ENCODE measurements around the gene ELOVL7. TPM values are rescaled to one million over a fixed set of nuclear protein-coding genes. Genes with fewer than 3 reads are reported as not detected.

The ELOVL7 gene
- total RNA-seq, 1 experiment from 2014 or later, result 2.5 TPM

DNA sequence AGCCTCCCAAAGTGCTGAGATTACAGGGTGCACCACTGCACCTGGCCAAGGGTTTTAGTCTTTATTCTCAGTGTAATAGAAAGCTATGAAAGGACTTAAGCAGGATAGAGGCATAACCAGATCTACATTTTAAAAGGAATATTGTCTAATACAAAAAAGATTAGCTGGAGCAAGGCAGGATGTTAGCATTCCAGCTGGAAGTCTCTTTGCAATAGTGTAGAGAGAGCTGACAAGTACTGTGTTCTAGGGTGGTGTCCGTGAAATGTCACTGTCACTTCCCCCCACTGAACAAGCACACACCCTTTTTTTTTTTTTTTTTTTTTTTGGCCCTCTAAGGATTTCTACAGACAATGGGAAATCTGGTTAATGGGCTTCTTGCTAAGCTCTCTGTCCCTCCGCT, 119.9 kb downstream of the ELOVL7 start:
- Histone ChIP-seq H3K79me2 (ENCODE audit: insufficient read depth, low read length) (no peaks in the 10 kb centered on the region), H3K27me3 (ENCODE audit: insufficient read depth, low read length) (no peaks in the 10 kb centered on the region), H2BK5ac (ENCODE audit: insufficient read length, low read length) (no peak overlapping the region), H2AK5ac (ENCODE audit: insufficient read length, low read length) (no peak overlapping the region), H3T11ph (ENCODE audit: low read length) (no peak overlapping the region), H4K8ac (replicated peaks; ENCODE audit: insufficient read length, low read depth, low read length) (no peak overlapping the region), H3K4me1 (ENCODE audit: insufficient read depth, low read length) (no peaks in the 10 kb centered on the region), H2BK20ac (ENCODE audit: low read depth, low read length, poor library complexity, severe bottlenecking) (no peak overlapping the region), H4K5ac (ENCODE audit: insufficient read length, low read depth, low read length) (no peak overlapping the region), H4K91ac (ENCODE audit: insufficient read length, low read depth, low read length) (no peak overlapping the region), H2BK120ac (ENCODE audit: low read depth, low read length, poor library complexity, severe bottlenecking) (no peak overlapping the region), H2BK12ac (ENCODE audit: insufficient read length, low read depth, low read length) (no peak overlapping the region), H2AFZ (ENCODE audit: low read length) (no peak overlapping the region), H3K4ac (ENCODE audit: low read depth, low read length) (no peak overlapping the region), H3K79me1 (ENCODE audit: insufficient read depth, low read depth, low read length, poor library complexity, severe bottlenecking) (no peaks in the 10 kb centered on the region), H3K9me3 (ENCODE audit: control insufficient read depth, low read depth, low read length) (no peaks in the 10 kb centered on the region), H3K9ac (ENCODE audit: extremely low read depth, insufficient read length, low read length) (no peak overlapping the region), H3K18ac (ENCODE audit: insufficient read length, low read depth, low read length) (no peak overlapping the region), H3K56ac (ENCODE audit: insufficient read length, low read depth, low read length) (no peak overlapping the region), H3K4me2 (ENCODE audit: insufficient read depth, insufficient read length, low read length) (no peak overlapping the region), H3K27ac (ENCODE audit: insufficient read length, low read depth, low read length) (no peak overlapping the region), H4K20me1 (ENCODE audit: control insufficient read depth, insufficient read depth, insufficient read length) (no peaks in the 10 kb centered on the region), H2BK15ac (ENCODE audit: low read depth, low read length) (no peak overlapping the region), H3K23ac (ENCODE audit: insufficient read length, low read depth, low read length) (no peak overlapping the region), H3K23me2 (ENCODE audit: insufficient read length, low read depth, low read length, poor library complexity, severe bottlenecking) (no peaks in the 10 kb centered on the region), H3K14ac (ENCODE audit: insufficient read depth, low read length) (no peak overlapping the region)
- WGBS (ENCODE audit: extremely low coverage, insufficient read length, low lambda C conversion rate), result no CpG with 5 or more reads among the region's 2 CpGs
- no peak overlapping the region for H3K4me3 Mint-ChIP-seq
- H3K27me3 Mint-ChIP-seq (ENCODE audit: low read depth), result peaks cover 5% of the 10 kb centered on the region; the same call in 1 of the 2 replicates
- peaks cover 0 to 4% of the 10 kb centered on the region in 2 experiments; a peak in 2 of 5 replicates for H3K9me3 Mint-ChIP-seq
- H3K4me1 Mint-ChIP-seq, result peaks cover 2 to 7% of the 10 kb centered on the region in 2 experiments
- H3K36me3 Mint-ChIP-seq (ENCODE audit: insufficient read depth in 1 of 3, low read depth in 3 of 3), result peaks cover 0 to 2% (median 0%) of the 10 kb centered on the region in 3 experiments; a peak in 1 of 7 replicates
- H3K27ac Mint-ChIP-seq, result no peak overlapping the region
- TF ChIP-seq, protein P1, sequence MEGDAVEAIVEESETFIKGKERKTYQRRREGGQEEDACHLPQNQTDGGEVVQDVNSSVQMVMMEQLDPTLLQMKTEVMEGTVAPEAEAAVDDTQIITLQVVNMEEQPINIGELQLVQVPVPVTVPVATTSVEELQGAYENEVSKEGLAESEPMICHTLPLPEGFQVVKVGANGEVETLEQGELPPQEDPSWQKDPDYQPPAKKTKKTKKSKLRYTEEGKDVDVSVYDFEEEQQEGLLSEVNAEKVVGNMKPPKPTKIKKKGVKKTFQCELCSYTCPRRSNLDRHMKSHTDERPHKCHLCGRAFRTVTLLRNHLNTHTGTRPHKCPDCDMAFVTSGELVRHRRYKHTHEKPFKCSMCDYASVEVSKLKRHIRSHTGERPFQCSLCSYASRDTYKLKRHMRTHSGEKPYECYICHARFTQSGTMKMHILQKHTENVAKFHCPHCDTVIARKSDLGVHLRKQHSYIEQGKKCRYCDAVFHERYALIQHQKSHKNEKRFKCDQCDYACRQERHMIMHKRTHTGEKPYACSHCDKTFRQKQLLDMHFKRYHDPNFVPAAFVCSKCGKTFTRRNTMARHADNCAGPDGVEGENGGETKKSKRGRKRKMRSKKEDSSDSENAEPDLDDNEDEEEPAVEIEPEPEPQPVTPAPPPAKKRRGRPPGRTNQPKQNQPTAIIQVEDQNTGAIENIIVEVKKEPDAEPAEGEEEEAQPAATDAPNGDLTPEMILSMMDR (conservative IDR thresholded peaks at IDR 0.05), result no peak
- no peak for DNase-seq
